H1 (cell line): Measurements from ENCODE around the gene TMEM187. TPM values are rescaled to one million over a fixed set of nuclear protein-coding genes. Genes with fewer than 3 reads are reported as not detected.

Experiments
- CTCF ChIA-PET: fragments of 300-600 bp; sonication (Branson Sonifier 250); formaldehyde crosslinking; loops from one replicate; lab custom pipeline; 2021; ENCODE audit not compliant: partially characterized antibody; lab: Charles Lee
- POLR2A ChIA-PET: fragments of 300-600 bp; sonication (Branson Sonifier 250); formaldehyde crosslinking; loops from one replicate; lab custom pipeline; 2021; ENCODE audit warnings: inconsistent platforms; ENCODE audit not compliant: partially characterized antibody; lab: Charles Lee
- DNase-seq, 2 experiments: peaks; one replicate each; pipeline versions ENCODE4 v3.0.0 to v3.0.0-alpha.2; 2010 to 2022; ENCODE audit warnings: low spot score in 2 of 2, low read depth in 1 of 2, mixed read lengths in 1 of 2
- FAIRE-seq: peaks from 2 replicates; lab custom pipeline; 2011; peaks lifted over from hg19 to GRCh38; lab: Jason Lieb, UNC
- H2AFZ ChIP-seq: 2 replicates; pipeline ENCODE4 v1.8.1; 2012; ENCODE audit warnings: low read length, inconsistent platforms
- H2AK5ac ChIP-seq: 2 replicates; pipeline ENCODE4 v1.6.1; 2013; ENCODE audit warnings: low read depth, low read length
- H2BK120ac ChIP-seq: replicated peaks from 2 replicates; pipeline ENCODE3; 2013; ENCODE audit warnings: low read depth, low read length, inconsistent platforms
- H2BK12ac ChIP-seq: 2 replicates; pipeline ENCODE4 v1.6.1; 2013; ENCODE audit warnings: low read depth, low read length
- H2BK15ac ChIP-seq: 2 replicates; pipeline ENCODE4 v1.6.1; 2013; ENCODE audit warnings: low read length
- H2BK20ac ChIP-seq: 2 replicates; pipeline ENCODE4 v1.6.1; 2013; ENCODE audit warnings: low read length
- H2BK5ac ChIP-seq: 2 replicates; pipeline ENCODE4 v1.6.1; 2013; ENCODE audit warnings: low read depth, low read length
- H3K14ac ChIP-seq: 2 replicates; pipeline ENCODE4 v1.6.1; 2013; ENCODE audit warnings: inconsistent platforms; ENCODE audit not compliant: insufficient read length
- H3K18ac ChIP-seq: 2 replicates; pipeline ENCODE4 v1.6.1; 2013; ENCODE audit warnings: low read length; ENCODE audit errors: extremely low read depth
- H3K23ac ChIP-seq: 2 replicates; pipeline ENCODE4 v1.6.1; 2013; ENCODE audit warnings: inconsistent platforms; ENCODE audit not compliant: insufficient read length
- H3K23me2 ChIP-seq: 2 replicates; pipeline ENCODE4 v1.6.1; 2013; ENCODE audit warnings: low read depth, low read length
- H3K27ac ChIP-seq: 2 replicates; pipeline ENCODE4 v1.6.1; 2011; ENCODE audit warnings: low read depth, low read length, inconsistent platforms
- H3K27me3 ChIP-seq, 4 experiments: replicated peaks in 1 of 4; 1 replicate in 1 of 4; 2 replicates in 3 of 4; pipeline versions ENCODE4 v1.6.1 to v1.8.1; 2011 to 2013; ENCODE audit warnings: low read length in 3 of 4, mild to moderate bottlenecking in 3 of 4, inconsistent platforms in 2 of 4, mixed read lengths in 2 of 4, moderate library complexity in 1 of 4; ENCODE audit not compliant: control insufficient read depth in 3 of 4, insufficient read depth in 3 of 4; ENCODE audit errors: extremely low read depth in 1 of 4
- H3K36me3 ChIP-seq, 4 experiments: 2 replicates each; pipeline versions ENCODE4 v1.6.1 to v1.8.1; 2011 to 2013; ENCODE audit warnings: mild to moderate bottlenecking in 4 of 4, low read length in 3 of 4, moderate library complexity in 2 of 4, control low read depth in 1 of 4, inconsistent platforms in 1 of 4; ENCODE audit not compliant: insufficient read depth in 4 of 4, control insufficient read depth in 2 of 4
- H3K4ac ChIP-seq: replicated peaks from 2 replicates; pipeline ENCODE3; 2013; ENCODE audit warnings: low read length, low read depth, mixed read lengths, inconsistent platforms; ENCODE audit not compliant: insufficient read length
- H3K4me1 ChIP-seq, 4 experiments: replicated peaks in 1 of 4; 1 replicate in 1 of 4; 2 replicates in 3 of 4; pipeline versions ENCODE4 v1.6.1 to v1.8.1; 2011 to 2013; ENCODE audit warnings: low read length in 3 of 4, inconsistent platforms in 2 of 4, mixed read lengths in 1 of 4; ENCODE audit not compliant: insufficient read depth in 4 of 4, control insufficient read depth in 3 of 4
- H3K4me2 ChIP-seq, 2 experiments: 2 replicates each; pipeline versions ENCODE4 v1.6.1 to v1.8.1; 2011 to 2013; ENCODE audit warnings: low read depth in 2 of 2, low read length in 2 of 2, control low read depth in 1 of 2, inconsistent platforms in 1 of 2, mild to moderate bottlenecking in 1 of 2; ENCODE audit not compliant: insufficient read depth in 1 of 2
- H3K4me3 ChIP-seq, 4 experiments: fragments of 200-600, 300-600 bp in 1 of 4; sonication (generic), shearing (Covaris generic), sonication (Bioruptor Twin) in 1 of 4; 2 replicates each; pipeline versions ENCODE4 v1.5.1 to v1.8.1; 2011 to 2016; ENCODE audit warnings: low read length in 4 of 4, low read depth in 3 of 4, control low read depth in 2 of 4, inconsistent platforms in 2 of 4, mild to moderate bottlenecking in 2 of 4, mixed read lengths in 1 of 4, moderate library complexity in 1 of 4; ENCODE audit not compliant: insufficient read depth in 2 of 4; ENCODE audit errors: extremely low read depth in 1 of 4
- H3K56ac ChIP-seq: replicated peaks from 2 replicates; pipeline ENCODE3; 2013; ENCODE audit warnings: low read depth, mild to moderate bottlenecking, mixed read lengths, low read length, inconsistent platforms; ENCODE audit not compliant: insufficient read length
- H3K79me1 ChIP-seq: 2 replicates; pipeline ENCODE4 v1.6.1; 2013; ENCODE audit warnings: low read depth, low read length, control low read depth
- H3K79me2 ChIP-seq, 2 experiments: 2 replicates each; pipeline versions ENCODE4 v1.6.1 to v1.8.1; 2012 to 2013; ENCODE audit warnings: low read length in 2 of 2, mild to moderate bottlenecking in 2 of 2, inconsistent platforms in 1 of 2; ENCODE audit not compliant: insufficient read depth in 2 of 2, control insufficient read depth in 1 of 2
- H3K9ac ChIP-seq, 4 experiments: replicated peaks in 1 of 4; 1 replicate in 1 of 4; 2 replicates in 3 of 4; pipeline versions ENCODE4 v1.6.1 to v1.8.1; 2011 to 2013; ENCODE audit warnings: low read depth in 3 of 4, low read length in 3 of 4, control low read depth in 2 of 4, mild to moderate bottlenecking in 2 of 4, moderate library complexity in 2 of 4, inconsistent platforms in 1 of 4; ENCODE audit errors: extremely low read depth in 1 of 4
- H3K9me3 ChIP-seq, 2 experiments: 2 replicates each; pipeline versions ENCODE4 v1.6.1 to v1.8.1; 2012 to 2013; ENCODE audit warnings: mild to moderate bottlenecking in 2 of 2, moderate library complexity in 2 of 2, control low read depth in 1 of 2, inconsistent platforms in 1 of 2, low read depth in 1 of 2, low read length in 1 of 2, mixed read lengths in 1 of 2; ENCODE audit not compliant: insufficient read depth in 2 of 2
- H4K20me1 ChIP-seq, 2 experiments: replicated peaks in 1 of 2; 2 replicates each; pipeline versions ENCODE3 to v1.8.1; 2011 to 2013; ENCODE audit warnings: inconsistent platforms in 2 of 2, low read length in 2 of 2, mild to moderate bottlenecking in 1 of 2; ENCODE audit not compliant: insufficient read depth in 2 of 2, control insufficient read depth in 1 of 2
- H4K5ac ChIP-seq: 2 replicates; pipeline ENCODE4 v1.6.1; 2013; ENCODE audit warnings: low read length, low read depth, mixed read lengths, inconsistent platforms; ENCODE audit not compliant: insufficient read length
- H4K8ac ChIP-seq: 2 replicates; pipeline ENCODE4 v1.8.0; 2013; ENCODE audit warnings: mild to moderate bottlenecking, moderate library complexity, low read length, inconsistent platforms; ENCODE audit not compliant: insufficient read depth; ENCODE audit errors: extremely low read depth
- H4K91ac ChIP-seq: replicated peaks from 2 replicates; pipeline ENCODE3; 2013; ENCODE audit warnings: low read length, mixed read lengths, inconsistent platforms; ENCODE audit not compliant: insufficient read length
- BCL11A ChIP-seq, 2 experiments: IDR thresholded peaks; one replicate each; pipeline ENCODE4 v1.6.1; 2011; ENCODE audit warnings: low read depth in 2 of 2, low read length in 2 of 2, mild to moderate bottlenecking in 2 of 2
- CBX8 ChIP-seq: fragments of 300-800, 300-1000 bp; sonication (generic); IDR thresholded peaks from 2 replicates; pipeline ENCODE4 v1.7.1; 2016; ENCODE audit warnings: low read depth, low read length, borderline replicate concordance
- E2F6 ChIP-seq: IDR thresholded peaks from 2 replicates; pipeline ENCODE4 v1.6.1; 2012; ENCODE audit warnings: inconsistent platforms
- TAF7 ChIP-seq: optimal IDR thresholded peaks from 2 replicates; pipeline ENCODE3; 2011; ENCODE audit warnings: low read depth, mild to moderate bottlenecking, inconsistent platforms, low read length, moderate library complexity, borderline replicate concordance
- TEAD4 ChIP-seq: IDR thresholded peaks from 2 replicates; pipeline ENCODE4 v1.6.1; 2012; ENCODE audit warnings: low read depth, low read length, inconsistent platforms, mixed read lengths
- WGBS, 2 experiments: shearing (Covaris generic) in 1 of 2; methylation state at CpG; one replicate each; pipeline versions ENCODE4 v1.1.6 to v1.1.7; 2013 to 2015; ENCODE audit warnings: low lambda C conversion rate in 2 of 2, mixed read lengths in 2 of 2, inconsistent platforms in 1 of 2, low coverage in 1 of 2, missing lambda C conversion rate in 1 of 2; ENCODE audit not compliant: insufficient replicate concordance in 2 of 2, insufficient coverage in 1 of 2, insufficient read length in 1 of 2; ENCODE audit errors: extremely low coverage in 1 of 2, missing lambda C conversion rate in 1 of 2; 5-methylcytosine and 5-hydroxymethylcytosine counted together
- polyA plus RNA-seq, 7 experiments: library from polyadenylated mRNA; depleted of rRNA in 3 of 7; stranded (reverse) in 5 of 7; unstranded in 2 of 7; fragments of >200 nt in 5 of 7; fragments of 200-250 nt in 2 of 7; gene quantifications; 1 replicate in 5 of 7; 2 replicates in 1 of 7; 4 replicates in 1 of 7; pipeline versions ENCODE4 v1.2.1 to v1.2.3, GENCODE V29; 2011 to 2013; ENCODE audit warnings: missing spikeins in 2 of 7, mixed read lengths in 2 of 7
- total RNA-seq: library from RNA; stranded (reverse); fragmentation: NEBNext Ultra II Directional; extraction: Animal tissue kit (Norgen Biotek cat#: 25700); gene quantifications from 2 replicates; pipeline ENCODE4 v1.2.1, GENCODE V29; 2021

The TMEM187 gene
- total and polyA plus RNA-seq, 2 of the 8 experiments (the other 6 are each of a cell fraction or from before 2014, with no cell fraction given), result 5.0 to 14.5 TPM

GRCh38 chrX:153973127-153974002, 811 bp downstream of the TMEM187 start:
- WGBS, 2 experiments, result 59% methylated on average over 20 of the region's 20 CpGs; no CpG with 5 or more reads in 1 of the 2 experiments
- peaks cover 12% of the 10 kb centered on the region in 2 experiments for H4K20me1 ChIP-seq
- peak overlapping the region; percentile 55 to 99 (median 75) for H3K4me3 ChIP-seq
- H3K36me3 ChIP-seq, result no peaks in the 10 kb centered on the region
- peak overlapping the region; percentile 54 for H2BK120ac ChIP-seq
- no peak overlapping the region for H3K23ac ChIP-seq
- H4K91ac ChIP-seq, result no peak overlapping the region
- peak overlapping the region; percentile 66 to 69 for H3K4me2 ChIP-seq
- H2AK5ac ChIP-seq, result no peak overlapping the region
- peak overlapping the region; percentile 7 for H3K4ac ChIP-seq
- H3K27me3 ChIP-seq, result no peaks in the 10 kb centered on the region
- peak overlapping the region; percentile 82 for H3K56ac ChIP-seq
- FAIRE-seq (peak; percentile 32), DNase-seq (no peak)
- H2BK20ac ChIP-seq, result no peak overlapping the region
- peak overlapping the region; percentile 99; the same call in 1 of the 2 replicates for H3K27ac ChIP-seq
- no peaks in the 10 kb centered on the region for H3K9me3 ChIP-seq
- H3K23me2 ChIP-seq, result peaks cover 8% of the 10 kb centered on the region; the same call in 1 of the 2 replicates
- peak overlapping the region; percentile 32; the same call in 1 of the 2 replicates for H3K18ac ChIP-seq
- peaks cover 2% of the 10 kb centered on the region; the same call in 1 of the 2 replicates for H3K79me1 ChIP-seq
- H4K8ac ChIP-seq, result no peak overlapping the region; the same call in 1 of the 2 replicates
- H2BK12ac ChIP-seq, result no peak overlapping the region
- no peak overlapping the region for H2BK15ac ChIP-seq
- POLR2A ChIA-PET, result interaction anchor here (0.6 to 4.6 kb wide), 13 partner anchors 11 to 444 kb away, joined by 3 to 43 read pairs (median 3); partner anchors contain the start of gene ARHGAP4
- no peak overlapping the region for H3K14ac ChIP-seq
- H2AFZ ChIP-seq, result no peak overlapping the region
- TF ChIP-seq TEAD4 (no peak), E2F6 (no peak), CBX8 (no peak), BCL11A (IDR thresholded peaks at IDR 0.05; ENCODE audit: low read depth in 2 of 2, low read length in 2 of 2) (no peak), TAF7 (no peak)
- TF ChIP-seq, all 59 proteins: peak for 0
- peaks cover under 1 to 11% (median 4%) of the 10 kb centered on the region in 4 experiments; a peak in 6 of 7 replicates for H3K4me1 ChIP-seq
- peak overlapping the region; percentile 16; the same call in 1 of the 2 replicates for H2BK5ac ChIP-seq
- CTCF ChIA-PET, result interaction anchor here (0.6 to 0.9 kb wide), 3 partner anchors 19 to 210 kb away, joined by 3 to 4 read pairs (median 3); no protein-coding TSS in a partner anchor
- H4K5ac ChIP-seq, result peak overlapping the region; percentile 88
- H3K9ac ChIP-seq, result peak overlapping the region; percentile 63 to 100 (median 96)
- peaks cover 15 to 24% of the 10 kb centered on the region in 2 experiments for H3K79me2 ChIP-seq
